ENCODE data around the gene NPAS3. TPM values are rescaled to one million over a fixed set of nuclear protein-coding genes. Genes with fewer than 3 reads are reported as not detected.

Gene NPAS3
- total RNA-seq, 4 donors from 2014 or later, result 1.9 to 10.6 (median 2.2) TPM

- H3K4me3 ChIP-seq, result no peak overlapping the region
- H3K4me1 ChIP-seq, result no peaks in the 10 kb centered on the region
- 81 to 90% methylated on average over 5 to 6 of the region's 6 CpGs for WGBS, 2 donors (ENCODE audit: low coverage in 1 of 2)
- TF ChIP-seq EP300 (IDR thresholded peaks at IDR 0.05) (no peak), POLR2AphosphoS5 (IDR thresholded peaks at IDR 0.05) (no peak), POLR2A (IDR thresholded peaks at IDR 0.05) (no peak)
- TF ChIP-seq, protein P1, sequence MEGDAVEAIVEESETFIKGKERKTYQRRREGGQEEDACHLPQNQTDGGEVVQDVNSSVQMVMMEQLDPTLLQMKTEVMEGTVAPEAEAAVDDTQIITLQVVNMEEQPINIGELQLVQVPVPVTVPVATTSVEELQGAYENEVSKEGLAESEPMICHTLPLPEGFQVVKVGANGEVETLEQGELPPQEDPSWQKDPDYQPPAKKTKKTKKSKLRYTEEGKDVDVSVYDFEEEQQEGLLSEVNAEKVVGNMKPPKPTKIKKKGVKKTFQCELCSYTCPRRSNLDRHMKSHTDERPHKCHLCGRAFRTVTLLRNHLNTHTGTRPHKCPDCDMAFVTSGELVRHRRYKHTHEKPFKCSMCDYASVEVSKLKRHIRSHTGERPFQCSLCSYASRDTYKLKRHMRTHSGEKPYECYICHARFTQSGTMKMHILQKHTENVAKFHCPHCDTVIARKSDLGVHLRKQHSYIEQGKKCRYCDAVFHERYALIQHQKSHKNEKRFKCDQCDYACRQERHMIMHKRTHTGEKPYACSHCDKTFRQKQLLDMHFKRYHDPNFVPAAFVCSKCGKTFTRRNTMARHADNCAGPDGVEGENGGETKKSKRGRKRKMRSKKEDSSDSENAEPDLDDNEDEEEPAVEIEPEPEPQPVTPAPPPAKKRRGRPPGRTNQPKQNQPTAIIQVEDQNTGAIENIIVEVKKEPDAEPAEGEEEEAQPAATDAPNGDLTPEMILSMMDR (IDR thresholded peaks at IDR 0.05), result no peak
- H3K27me3 ChIP-seq, result no peaks in the 10 kb centered on the region
- no peaks in the 10 kb centered on the region for H3K36me3 ChIP-seq
- no peak for ATAC-seq
- H3K9me3 ChIP-seq, result no peaks in the 10 kb centered on the region
- no peak overlapping the region for H3K27ac ChIP-seq
Observed at GRCh38 chr14:33707716-33708115, 769.0 kb downstream of the NPAS3 start.

DNA sequence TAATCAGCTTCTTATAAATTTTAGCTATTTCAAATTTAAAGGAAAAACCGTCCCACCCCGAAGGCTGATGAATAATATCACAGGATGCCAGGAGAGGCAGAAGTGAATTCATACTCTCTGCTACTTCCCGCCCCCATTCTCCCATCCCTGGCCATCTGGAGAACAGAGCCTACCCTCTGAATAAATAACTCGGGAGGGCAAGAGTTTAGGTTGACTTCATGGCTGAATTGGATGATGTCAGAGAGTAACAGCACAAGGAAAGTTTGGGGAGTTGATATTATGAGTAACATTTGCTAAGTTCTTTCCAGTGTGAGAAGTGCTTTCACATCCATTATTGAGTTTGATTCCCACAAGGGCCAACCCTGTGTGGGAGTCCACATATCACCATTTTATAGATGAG, 770.6 kb downstream of the NPAS3 start:
- Histone ChIP-seq H3K36me3 (no peaks in the 10 kb centered on the region), H3K9me3 (no peaks in the 10 kb centered on the region), H3K4me1 (no peaks in the 10 kb centered on the region), H3K27me3 (no peaks in the 10 kb centered on the region), H3K27ac (no peak overlapping the region), H3K4me3 (no peak overlapping the region)
- TF ChIP-seq POLR2AphosphoS5 (IDR thresholded peaks at IDR 0.05), result no peak
- no peak for TF ChIP-seq POLR2A (IDR thresholded peaks at IDR 0.05)
- TF ChIP-seq, protein P1 (IDR thresholded peaks at IDR 0.05), result no peak
- no peak for TF ChIP-seq EP300 (IDR thresholded peaks at IDR 0.05)
- whole genome bisulfite sequencing, 2 donors (ENCODE audit: low coverage in 1 of 2), result 71 to 82% methylated on average over 4 of the region's 4 CpGs
- no peak for ATAC-seq

GRCh38 chr14:33709711-33710110, 771.0 kb downstream of the NPAS3 start:
- Histone ChIP-seq H3K36me3 (no peaks in the 10 kb centered on the region), H3K4me1 (peaks cover 0 to 1% (median 0%) of the 10 kb centered on the region in 3 donors), H3K4me3 (no peak overlapping the region), H3K27me3 (no peaks in the 10 kb centered on the region), H3K9me3 (no peaks in the 10 kb centered on the region), H3K27ac (no peak overlapping the region)
- no peak for ATAC-seq
- no peak for TF ChIP-seq EP300 (IDR thresholded peaks at IDR 0.05)
- TF ChIP-seq POLR2AphosphoS5 (IDR thresholded peaks at IDR 0.05), result no peak
- 90 to 93% methylated on average over 2 of the region's 3 CpGs for WGBS, 2 donors (ENCODE audit: low coverage in 1 of 2)

DNA sequence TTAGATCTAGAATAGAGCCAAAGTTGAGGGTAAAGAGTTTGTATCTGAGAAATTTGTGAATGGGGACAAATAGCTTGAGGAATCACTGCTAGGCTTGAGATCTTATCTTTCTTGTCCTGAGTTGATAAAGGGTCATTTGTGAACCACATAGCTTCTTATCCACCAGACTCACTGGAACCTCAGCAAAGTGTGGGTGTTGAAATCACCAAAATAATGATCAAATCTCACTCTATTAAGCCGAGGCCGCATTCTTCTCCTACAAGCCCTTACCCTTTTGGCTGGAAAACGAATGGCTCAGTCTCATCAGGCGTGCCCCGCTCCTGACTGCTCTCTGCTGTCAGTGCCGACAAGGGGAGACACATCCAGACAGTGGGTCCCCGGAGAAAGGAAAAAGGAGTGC, 771.6 kb downstream of the NPAS3 start:
- H3K27me3 ChIP-seq, result no peaks in the 10 kb centered on the region
- H3K9me3 ChIP-seq, result no peaks in the 10 kb centered on the region
- no peak for ATAC-seq
- no peak overlapping the region for H3K4me3 ChIP-seq
- H3K4me1 ChIP-seq, result peaks cover 0 to 4% (median 0%) of the 10 kb centered on the region in 3 donors
- WGBS, 2 donors (ENCODE audit: low coverage in 1 of 2), result 73 to 92% methylated on average over 4 to 5 of the region's 7 CpGs
- H3K36me3 ChIP-seq, result no peaks in the 10 kb centered on the region
- H3K27ac ChIP-seq, result no peak overlapping the region
- TF ChIP-seq POLR2AphosphoS5 (IDR thresholded peaks at IDR 0.05) (no peak), POLR2A (IDR thresholded peaks at IDR 0.05) (no peak), EP300 (IDR thresholded peaks at IDR 0.05) (no peak)
- TF ChIP-seq, protein P1 (IDR thresholded peaks at IDR 0.05), result no peak

GRCh38 chr14:33711194-33711593, 772.5 kb downstream of the NPAS3 start:
- no peak overlapping the region for H3K27ac ChIP-seq
- no peaks in the 10 kb centered on the region for H3K9me3 ChIP-seq
- no peak for ATAC-seq
- H3K27me3 ChIP-seq, result no peaks in the 10 kb centered on the region
- 86 to 88% methylated on average over 9 to 11 of the region's 11 CpGs for WGBS, 2 donors (ENCODE audit: low coverage in 1 of 2)
- peaks cover 0 to 4% (median 0%) of the 10 kb centered on the region in 3 donors for H3K4me1 ChIP-seq
- H3K4me3 ChIP-seq, result no peak overlapping the region
- TF ChIP-seq, protein P1 (IDR thresholded peaks at IDR 0.05), result no peak
- no peak for TF ChIP-seq POLR2A (IDR thresholded peaks at IDR 0.05)
- no peak for TF ChIP-seq POLR2AphosphoS5 (IDR thresholded peaks at IDR 0.05)
- TF ChIP-seq EP300 (IDR thresholded peaks at IDR 0.05), result no peak
- no peaks in the 10 kb centered on the region for H3K36me3 ChIP-seq
